K562 (cell line): Measurements from ENCODE around the gene PSAP. TPM values are rescaled to one million over a fixed set of nuclear protein-coding genes. Genes with fewer than 3 reads are reported as not detected.

Source experiments
- ADNP ChIP-seq: fragments of 200-800 bp; sonication (Bioruptor generic); IDR thresholded peaks from 2 replicates; pipeline ENCODE4 v1.6.1; 2016; ENCODE audit warnings: missing genetic modification characterization, missing compliant biosample characterization
- CHCHD3 ChIP-seq: fragments of 250-450 bp; sonication (Bioruptor Pico); IDR thresholded peaks from 2 replicates; pipeline ENCODE4 v2.1.2; 2022; ENCODE audit warnings: mild to moderate bottlenecking
- COPS2 ChIP-seq: fragments of 450-650 bp; conservative IDR thresholded peaks from 2 replicates; pipeline ENCODE4 v1.6.1; 2016; ENCODE audit warnings: mild to moderate bottlenecking, moderate library complexity
- FIP1L1 ChIP-seq: fragments of 200-400 bp; formaldehyde crosslinking; IDR thresholded peaks from 2 replicates; pipeline ENCODE4 v1.6.1; 2018; ENCODE audit warnings: mild to moderate bottlenecking, low read depth, low read length; ENCODE audit not compliant: poor library complexity, severe bottlenecking
- FUS ChIP-seq: fragments of 200-400 bp; formaldehyde crosslinking; optimal IDR thresholded peaks from 2 replicates; pipeline ENCODE3; 2017; ENCODE audit warnings: low read depth, low read length
- HDAC1 ChIP-seq, 2 experiments: fragments of 450-650 bp; IDR thresholded peaks; 2 replicates each; pipeline ENCODE4 v1.6.1; 2016 to 2017; ENCODE audit warnings: inconsistent platforms in 1 of 2, mild to moderate bottlenecking in 1 of 2, moderate library complexity in 1 of 2
- HDAC6 ChIP-seq: IDR thresholded peaks from 2 replicates; pipeline ENCODE4 v1.6.1; 2012; ENCODE audit warnings: low read depth, mild to moderate bottlenecking, control low read depth, inconsistent platforms, low read length, moderate library complexity
- HDAC8 ChIP-seq: fragments of 450-650 bp; IDR thresholded peaks from 2 replicates; pipeline ENCODE4 v1.6.1; 2016; ENCODE audit warnings: mild to moderate bottlenecking, missing genetic modification characterization, moderate library complexity, missing compliant biosample characterization
- HNRNPH1 ChIP-seq: fragments of 200-400 bp; formaldehyde crosslinking; optimal IDR thresholded peaks from 2 replicates; pipeline ENCODE3; 2017; ENCODE audit warnings: low read depth, mild to moderate bottlenecking, low read length, moderate library complexity
- KAT8 ChIP-seq: fragments of 450-650 bp; IDR thresholded peaks from 2 replicates; pipeline ENCODE4 v1.6.1; 2016; ENCODE audit warnings: low read depth, mild to moderate bottlenecking
- MTA2 ChIP-seq: fragments of 450-650 bp; IDR thresholded peaks from 2 replicates; pipeline ENCODE4 v1.6.1; 2016; ENCODE audit warnings: low read depth
- PHF20 ChIP-seq: fragments of 450-650 bp; IDR thresholded peaks from 2 replicates; pipeline ENCODE4 v1.6.1; 2018; ENCODE audit not compliant: partially characterized antibody
- POLR2B ChIP-seq: fragments of 450-650 bp; IDR thresholded peaks from 2 replicates; pipeline ENCODE4 v1.6.1; 2018; ENCODE audit warnings: low read depth; ENCODE audit not compliant: partially characterized antibody
- PURB ChIP-seq: sonication (generic); formaldehyde crosslinking; IDR thresholded peaks from 2 replicates; pipeline ENCODE4 v1.9.0; 2021; ENCODE audit warnings: low read depth, mild to moderate bottlenecking, missing genetic modification reagents
- RB1 ChIP-seq: fragments of 450-650 bp; IDR thresholded peaks from 2 replicates; pipeline ENCODE4 v1.6.1; 2017; ENCODE audit warnings: low read depth, mild to moderate bottlenecking
- RCOR1 ChIP-seq, 2 experiments: IDR thresholded peaks; 2 replicates each; pipeline ENCODE4 v1.6.1; 2012; ENCODE audit warnings: low read depth in 2 of 2, low read length in 2 of 2, borderline replicate concordance in 1 of 2, improper control_type of control experiment in 1 of 2
- SMARCA5 ChIP-seq: fragments of 450-650 bp; IDR thresholded peaks from 2 replicates; pipeline ENCODE4 v1.6.1; 2016
- THRAP3 ChIP-seq: fragments of 450-650 bp; IDR thresholded peaks from 2 replicates; pipeline ENCODE4 v1.6.1; 2016; ENCODE audit warnings: mild to moderate bottlenecking, inconsistent platforms, borderline replicate concordance
- YY1 ChIP-seq, 3 experiments: IDR thresholded peaks; 2 replicates each; pipeline ENCODE4 v1.6.1; 2011; ENCODE audit warnings: low read length in 2 of 3, mild to moderate bottlenecking in 2 of 3, moderate library complexity in 2 of 3, borderline replicate concordance in 1 of 3, control low read depth in 1 of 3, low read depth in 1 of 3; ENCODE audit not compliant: insufficient read depth in 3 of 3, insufficient replicate concordance in 2 of 3, control insufficient read depth in 1 of 3, insufficient read length in 1 of 3; ENCODE audit errors: extremely low read depth in 1 of 3
- ZNF165 ChIP-seq: fragments of 250-450 bp; sonication (Bioruptor Pico); IDR thresholded peaks from 2 replicates; pipeline ENCODE4 v1.4.0; 2020; ENCODE audit warnings: borderline replicate concordance
- ZNF217 ChIP-seq: sonication (generic); formaldehyde crosslinking; IDR thresholded peaks from 2 replicates; pipeline ENCODE4 v1.8.0; 2022; ENCODE audit warnings: mild to moderate bottlenecking, missing genetic modification reagents
- polyA plus RNA-seq, 8 experiments: library from polyadenylated mRNA; depleted of rRNA in 4 of 8; stranded (reverse) in 5 of 8; unstranded in 3 of 8; fragments of >200 nt; fragmentation: Nextera tagmentation in 2 of 8; fragmentation: Illumina TruSeq in 1 of 8; extraction: Ambion mirVana in 2 of 8; extraction: Trizol in 1 of 8; gene quantifications; 2 replicates each; pipeline versions ENCODE4 v1.2.1 to v1.2.3, GENCODE V29; 2011 to 2014; ENCODE audit warnings: inconsistent platforms in 1 of 8, missing spikeins in 1 of 8
- total RNA-seq, 7 experiments: library from RNA; depleted of rRNA in 6 of 7; stranded (reverse); fragments of >200 nt in 6 of 7; fragmentation: Illumina TruSeq in 2 of 7; extraction: Trizol in 2 of 7; gene quantifications; 2 replicates each; pipeline versions ENCODE4 v1.2.1 to v1.2.3, GENCODE V29; 2011 to 2021; ENCODE audit warnings: low replicate concordance in 1 of 7
- TF ChIP-seq, protein P1 (sequence below), 2 experiments: fragments of 450-650 bp in 1 of 2; sonication (generic) in 1 of 2; formaldehyde crosslinking in 1 of 2; IDR thresholded peaks in 1 of 2; conservative IDR thresholded peaks in 1 of 2; 2 replicates each; pipeline versions ENCODE4 v1.6.1 to v1.8.1; 2016 to 2023; ENCODE audit warnings: mild to moderate bottlenecking in 2 of 2, moderate library complexity in 2 of 2, inconsistent platforms in 1 of 2, missing genetic modification reagents in 1 of 2
- TF ChIP-seq, protein P2 (sequence below): fragments of 450-650 bp; formaldehyde crosslinking; conservative IDR thresholded peaks from 2 replicates; pipeline ENCODE4 v1.4.0; 2022; ENCODE audit warnings: mild to moderate bottlenecking, missing genetic modification characterization

The PSAP gene
- total and polyA plus RNA-seq, 9 of the 15 experiments (the other 6 are each of a cell fraction or from before 2014, with no cell fraction given) = 245 to 700 (median 429) TPM

DNA sequence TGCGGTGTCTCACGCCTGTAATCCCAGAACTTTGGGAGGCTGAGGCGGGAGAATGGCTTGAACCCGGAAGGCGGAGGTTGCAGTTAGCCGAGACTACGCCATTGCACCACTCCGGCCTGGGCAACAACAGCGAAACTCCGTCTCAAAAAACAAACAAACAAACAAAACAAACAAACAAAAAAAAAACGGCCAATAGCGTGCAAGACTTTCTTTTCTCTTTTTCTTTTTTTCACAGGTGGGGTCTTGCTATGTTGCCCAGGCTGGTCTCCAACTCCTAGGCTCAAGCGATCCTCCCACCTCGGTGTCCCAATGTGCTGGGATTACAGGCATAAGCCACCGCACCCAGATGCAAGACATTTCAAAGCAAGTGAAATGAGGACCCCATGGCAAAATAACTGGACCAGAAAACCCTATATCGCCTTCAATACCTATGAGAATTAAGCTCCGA, 1.6 kb downstream of the PSAP start (continued):
- TF ChIP-seq COPS2 = no peak
- TF ChIP-seq HNRNPH1 = no peak
- no peak for TF ChIP-seq HDAC6
- no peak for TF ChIP-seq ZNF217
- TF ChIP-seq RB1 = no peak
- TF ChIP-seq MTA2 = no peak
- no peak for TF ChIP-seq ZNF165
- peak in 1 of 2 experiments; percentile 61; a peak in 2 of 4 replicates for TF ChIP-seq HDAC1 (IDR thresholded peaks at IDR 0.05)
- TF ChIP-seq, protein P1, sequence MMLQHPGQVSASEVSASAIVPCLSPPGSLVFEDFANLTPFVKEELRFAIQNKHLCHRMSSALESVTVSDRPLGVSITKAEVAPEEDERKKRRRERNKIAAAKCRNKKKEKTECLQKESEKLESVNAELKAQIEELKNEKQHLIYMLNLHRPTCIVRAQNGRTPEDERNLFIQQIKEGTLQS (IDR thresholded peaks at IDR 0.05) = no peak
- TF ChIP-seq, protein P1 (CRISPR knock-in tag; conservative IDR thresholded peaks at IDR 0.05) = no peak
- no peak for TF ChIP-seq FUS
- peak in 1 of 2 experiments; percentile 45; a peak in 1 of 4 replicates for TF ChIP-seq RCOR1 (IDR thresholded peaks at IDR 0.05; ENCODE audit: borderline replicate concordance in 1 of 2, low read depth in 2 of 2, low read length in 2 of 2)
- no peak for TF ChIP-seq PHF20
- no peak for TF ChIP-seq POLR2B
- no peak for TF ChIP-seq CHCHD3
- no peak for TF ChIP-seq THRAP3
- peak; percentile 81 for TF ChIP-seq SMARCA5
- no peak for TF ChIP-seq PURB
- TF ChIP-seq, protein P2, sequence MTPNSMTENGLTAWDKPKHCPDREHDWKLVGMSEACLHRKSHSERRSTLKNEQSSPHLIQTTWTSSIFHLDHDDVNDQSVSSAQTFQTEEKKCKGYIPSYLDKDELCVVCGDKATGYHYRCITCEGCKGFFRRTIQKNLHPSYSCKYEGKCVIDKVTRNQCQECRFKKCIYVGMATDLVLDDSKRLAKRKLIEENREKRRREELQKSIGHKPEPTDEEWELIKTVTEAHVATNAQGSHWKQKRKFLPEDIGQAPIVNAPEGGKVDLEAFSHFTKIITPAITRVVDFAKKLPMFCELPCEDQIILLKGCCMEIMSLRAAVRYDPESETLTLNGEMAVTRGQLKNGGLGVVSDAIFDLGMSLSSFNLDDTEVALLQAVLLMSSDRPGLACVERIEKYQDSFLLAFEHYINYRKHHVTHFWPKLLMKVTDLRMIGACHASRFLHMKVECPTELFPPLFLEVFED (CRISPR knock-in tag) = no peak
- no peak for TF ChIP-seq KAT8
- 0 out of 2 replicates have a peak, but pooled peaks have one; percentile 31 for TF ChIP-seq HDAC8 (tag)
- no peak for TF ChIP-seq FIP1L1
- TF ChIP-seq YY1 (IDR thresholded peaks at IDR 0.05; ENCODE audit: borderline replicate concordance in 1 of 3, control insufficient read depth in 1 of 3, extremely low read depth in 1 of 3, insufficient read depth in 3 of 3, insufficient read length in 1 of 3, insufficient replicate concordance in 2 of 3, low read depth in 1 of 3, low read length in 2 of 3) = peak in 1 of 3 experiments; percentile 43
- no peak for TF ChIP-seq ADNP (tag)
